DOHH2 (cell line): ENCODE data around the gene ABHD16B.

ENCODE experiments used
- H3F3A ChIP-seq: fragments of 200-600 bp; sonication (generic), shearing (Covaris generic); 2 replicates; pipeline ENCODE4 v1.6.0; 2016; ENCODE audit warnings: antibody characterized with exemption, mild to moderate bottlenecking; ENCODE audit not compliant: control insufficient read depth, insufficient read depth
- H3K27ac ChIP-seq: fragments of 200-600 bp; sonication (generic); 2 replicates; pipeline ENCODE4 v1.5.1; 2014; ENCODE audit warnings: low read depth, mild to moderate bottlenecking, low read length, moderate library complexity
- H3K27me3 ChIP-seq: fragments of 200-600 bp; sonication (generic); 2 replicates; pipeline ENCODE4 v1.6.1; 2014; ENCODE audit warnings: mild to moderate bottlenecking, low read length, mixed read lengths; ENCODE audit not compliant: control insufficient read depth
- H3K36me3 ChIP-seq: fragments of 200-600 bp; sonication (generic); 2 replicates; pipeline ENCODE4 v1.6.1; 2014; ENCODE audit warnings: mild to moderate bottlenecking, low read length, moderate library complexity, mixed read lengths; ENCODE audit not compliant: control insufficient read depth
- H3K4me1 ChIP-seq: fragments of 200-600 bp; sonication (generic); 2 replicates; pipeline ENCODE4 v1.6.1; 2014; ENCODE audit warnings: mild to moderate bottlenecking, low read length, mixed read lengths; ENCODE audit not compliant: control insufficient read depth
- H3K4me2 ChIP-seq: fragments of 200-600 bp; sonication (generic); 2 replicates; pipeline ENCODE4 v1.6.0; 2014; ENCODE audit warnings: mild to moderate bottlenecking, low read length, moderate library complexity
- H3K4me3 ChIP-seq: fragments of 200-600 bp; sonication (generic); 2 replicates; pipeline ENCODE4 v1.5.1; 2014; ENCODE audit warnings: mild to moderate bottlenecking, low read length, mixed read lengths
- H3K79me2 ChIP-seq: fragments of 200-600 bp; sonication (generic); 2 replicates; pipeline ENCODE4 v1.6.1; 2014; ENCODE audit warnings: mild to moderate bottlenecking, low read length, mixed read lengths; ENCODE audit not compliant: control insufficient read depth
- H3K9me2 ChIP-seq: fragments of 200-600 bp; sonication (generic); replicated peaks from 2 replicates; pipeline ENCODE4 v1.6.1; 2014; ENCODE audit warnings: mild to moderate bottlenecking, low read length, mixed read lengths; ENCODE audit not compliant: control insufficient read depth
- H3K9me3 ChIP-seq: fragments of 200-600 bp; sonication (generic); 2 replicates; pipeline ENCODE4 v1.6.1; 2014; ENCODE audit warnings: antibody characterized with exemption, low read length, mixed read lengths; ENCODE audit not compliant: control insufficient read depth, insufficient read depth
- H4K20me1 ChIP-seq: fragments of 200-600 bp; sonication (generic); 2 replicates; pipeline ENCODE4 v1.6.0; 2014; ENCODE audit warnings: low read depth, mild to moderate bottlenecking, antibody characterized with exemption, low read length, moderate library complexity; ENCODE audit not compliant: control insufficient read depth, insufficient read depth
- EZH2phosphoT487 ChIP-seq: fragments of 200-600 bp; sonication (generic); IDR thresholded peaks from 2 replicates; pipeline ENCODE4 v1.6.1; 2017; ENCODE audit warnings: borderline replicate concordance, mild to moderate bottlenecking, antibody characterized with exemption, low read length, moderate library complexity, mixed read lengths
- TF ChIP-seq, protein P1 (sequence below): fragments of 200-600 bp; sonication (generic); IDR thresholded peaks from one replicate; pipeline ENCODE4 v1.5.1; 2014; ENCODE audit warnings: antibody characterized with exemption, mild to moderate bottlenecking, low read depth, low read length; ENCODE audit not compliant: poor library complexity, severe bottlenecking

The ABHD16B gene

DNA sequence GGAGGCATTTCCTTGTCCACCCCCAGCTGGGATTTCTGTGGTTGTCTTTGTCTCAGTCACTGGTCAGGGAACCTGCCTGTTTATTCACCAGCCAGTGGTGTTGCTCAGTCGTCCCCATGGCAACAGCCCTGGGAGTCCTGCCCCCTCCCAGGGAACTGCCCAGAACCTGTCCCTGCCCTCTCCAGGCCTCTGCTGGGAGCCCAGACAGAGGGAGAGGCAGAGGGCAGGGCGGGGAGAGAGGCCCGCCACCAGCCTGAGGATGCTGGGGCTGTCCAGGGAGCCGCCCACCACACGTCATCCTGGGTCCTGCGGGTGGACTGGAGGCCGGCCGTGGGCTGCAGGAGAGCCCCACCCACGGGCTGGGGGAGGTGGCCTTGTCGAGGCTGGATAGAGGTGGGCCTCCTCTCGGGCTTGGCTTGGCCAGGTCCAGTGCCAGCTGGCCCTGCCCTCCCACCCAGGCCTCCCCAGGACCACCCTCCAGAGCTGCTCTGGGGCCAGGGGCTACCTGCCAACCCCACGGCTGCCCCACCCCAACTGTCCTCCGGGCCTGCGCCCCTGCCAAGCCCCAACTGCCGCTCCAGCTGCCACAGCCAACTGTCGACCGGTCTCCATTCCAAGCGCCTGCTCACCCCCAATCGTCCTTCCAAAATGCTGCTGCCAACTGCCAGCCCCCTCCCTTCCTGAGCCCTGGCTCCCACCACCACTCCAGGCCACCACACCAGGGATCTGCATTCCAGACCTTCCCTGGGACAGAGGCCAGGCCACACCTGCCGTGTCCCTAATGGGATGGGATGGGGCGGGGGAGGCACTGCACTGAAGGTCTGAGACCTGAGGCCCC, 26.1 kb upstream of the ABHD16B start:
- TF ChIP-seq, protein P1, sequence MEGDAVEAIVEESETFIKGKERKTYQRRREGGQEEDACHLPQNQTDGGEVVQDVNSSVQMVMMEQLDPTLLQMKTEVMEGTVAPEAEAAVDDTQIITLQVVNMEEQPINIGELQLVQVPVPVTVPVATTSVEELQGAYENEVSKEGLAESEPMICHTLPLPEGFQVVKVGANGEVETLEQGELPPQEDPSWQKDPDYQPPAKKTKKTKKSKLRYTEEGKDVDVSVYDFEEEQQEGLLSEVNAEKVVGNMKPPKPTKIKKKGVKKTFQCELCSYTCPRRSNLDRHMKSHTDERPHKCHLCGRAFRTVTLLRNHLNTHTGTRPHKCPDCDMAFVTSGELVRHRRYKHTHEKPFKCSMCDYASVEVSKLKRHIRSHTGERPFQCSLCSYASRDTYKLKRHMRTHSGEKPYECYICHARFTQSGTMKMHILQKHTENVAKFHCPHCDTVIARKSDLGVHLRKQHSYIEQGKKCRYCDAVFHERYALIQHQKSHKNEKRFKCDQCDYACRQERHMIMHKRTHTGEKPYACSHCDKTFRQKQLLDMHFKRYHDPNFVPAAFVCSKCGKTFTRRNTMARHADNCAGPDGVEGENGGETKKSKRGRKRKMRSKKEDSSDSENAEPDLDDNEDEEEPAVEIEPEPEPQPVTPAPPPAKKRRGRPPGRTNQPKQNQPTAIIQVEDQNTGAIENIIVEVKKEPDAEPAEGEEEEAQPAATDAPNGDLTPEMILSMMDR: no peak
- TF ChIP-seq EZH2phosphoT487: no peak
- no peaks in the 10 kb centered on the region for H4K20me1 ChIP-seq
- no peaks in the 10 kb centered on the region for H3K79me2 ChIP-seq
- H3K9me2 ChIP-seq: no peaks in the 10 kb centered on the region
- H3K36me3 ChIP-seq: no peaks in the 10 kb centered on the region
- H3K27me3 ChIP-seq: peaks cover 3% of the 10 kb centered on the region
- no peak overlapping the region for H3K27ac ChIP-seq
- H3F3A ChIP-seq: no peaks in the 10 kb centered on the region
- no peaks in the 10 kb centered on the region for H3K4me1 ChIP-seq
- H3K4me3 ChIP-seq: no peak overlapping the region
- H3K4me2 ChIP-seq: no peak overlapping the region
- no peaks in the 10 kb centered on the region for H3K9me3 ChIP-seq

DNA sequence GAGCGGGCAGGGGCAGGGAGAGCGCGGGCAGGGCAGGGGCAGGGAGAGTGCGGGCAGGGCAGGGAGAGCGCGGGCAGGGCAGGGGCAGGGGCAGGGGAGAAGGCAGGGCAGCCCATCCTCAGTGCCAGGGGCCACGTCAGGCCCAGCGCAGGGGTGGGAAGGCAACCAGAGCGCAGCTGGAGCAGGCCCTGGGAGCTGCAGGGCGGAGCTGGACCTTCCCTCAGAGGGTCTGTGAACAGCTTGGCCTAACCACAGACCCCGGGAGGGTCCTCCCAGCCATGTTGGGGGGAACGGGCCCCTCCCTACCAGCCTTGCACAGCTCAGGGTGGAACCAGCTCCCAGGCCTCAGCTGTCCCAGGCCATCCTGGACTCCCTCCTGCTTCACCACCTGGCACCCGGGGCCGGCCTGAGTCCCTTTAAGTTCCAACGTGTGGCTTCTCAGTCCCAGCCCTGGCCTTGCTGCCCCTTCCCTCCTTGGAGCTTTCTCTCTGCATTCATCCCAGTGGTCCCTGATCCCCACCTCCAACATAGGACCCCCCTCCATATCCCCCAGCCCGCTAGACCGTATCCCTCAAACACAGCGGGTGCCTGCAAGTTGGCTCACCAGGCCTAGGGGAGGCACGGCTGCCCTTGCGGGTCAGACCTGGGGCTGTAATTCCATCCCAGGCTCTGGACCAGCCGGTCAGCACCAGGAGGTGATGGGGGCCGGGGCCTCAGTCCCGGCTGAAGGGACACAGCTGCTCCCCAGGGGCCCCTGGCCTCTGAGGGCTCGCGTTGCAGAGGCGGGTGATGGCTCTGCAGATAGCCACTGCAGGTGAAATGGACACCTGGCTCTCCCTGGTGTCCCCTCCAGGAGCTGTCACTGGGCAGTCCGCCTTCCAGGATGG, 24.6 kb upstream of the ABHD16B start:
- Histone ChIP-seq H3K27me3 (no peaks in the 10 kb centered on the region), H3K27ac (no peak overlapping the region), H3F3A (no peaks in the 10 kb centered on the region), H3K4me2 (no peak overlapping the region), H4K20me1 (no peaks in the 10 kb centered on the region), H3K4me1 (no peaks in the 10 kb centered on the region), H3K9me2 (no peaks in the 10 kb centered on the region), H3K79me2 (no peaks in the 10 kb centered on the region), H3K9me3 (no peaks in the 10 kb centered on the region), H3K36me3 (no peaks in the 10 kb centered on the region), H3K4me3 (no peak overlapping the region)
- TF ChIP-seq EZH2phosphoT487: no peak
- TF ChIP-seq, protein P1: no peak

DNA sequence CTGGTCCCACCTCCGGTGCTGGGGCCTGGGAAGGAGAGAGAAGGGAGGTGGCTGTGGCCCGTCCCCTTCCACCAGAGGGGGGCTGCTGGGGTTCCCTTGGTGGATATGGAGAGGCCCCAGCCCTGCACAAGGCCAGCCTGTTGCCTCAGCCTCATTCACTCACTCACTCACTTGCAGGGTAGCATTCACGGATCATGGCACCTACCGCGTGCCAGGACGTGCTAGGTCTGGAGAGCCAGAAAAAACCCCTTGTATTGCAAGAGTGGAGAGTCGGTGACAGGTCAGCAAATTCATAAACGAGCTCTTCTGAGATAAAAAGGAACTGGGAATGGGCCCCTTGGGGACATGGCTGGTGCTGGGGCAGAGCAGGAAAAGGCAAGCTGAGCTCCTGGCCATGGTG, 23.8 kb upstream of the ABHD16B start:
- TF ChIP-seq, protein P1: no peak
- TF ChIP-seq EZH2phosphoT487: no peak
- H3K27ac ChIP-seq: no peak overlapping the region
- no peak overlapping the region for H3K4me2 ChIP-seq
- H4K20me1 ChIP-seq: no peaks in the 10 kb centered on the region
- H3K36me3 ChIP-seq: no peaks in the 10 kb centered on the region
- H3K79me2 ChIP-seq: no peaks in the 10 kb centered on the region
- H3K9me3 ChIP-seq: no peaks in the 10 kb centered on the region
- H3K27me3 ChIP-seq: no peaks in the 10 kb centered on the region; the same call in 1 of the 2 replicates
- H3F3A ChIP-seq: no peaks in the 10 kb centered on the region
- no peak overlapping the region for H3K4me3 ChIP-seq
- H3K4me1 ChIP-seq: no peaks in the 10 kb centered on the region
- no peaks in the 10 kb centered on the region for H3K9me2 ChIP-seq
